Right ventricle myocardium superior (tissue), 1 donor: ENCODE results near the gene ZNF136. TPM values are rescaled to one million over a fixed set of nuclear protein-coding genes. Genes with fewer than 3 reads are reported as not detected.

ENCODE experiments used
- total RNA-seq: library from RNA; stranded (reverse); fragmentation: NEBNext Ultra II Directional; extraction: Animal tissue kit (Norgen Biotek cat#: 25700); gene quantifications from one replicate; pipeline ENCODE4 v1.2.1, GENCODE V29; 2021
- donor health status: DM: no; HTN: yes; CAD: no; lungs with severe emphysema.

The ZNF136 gene
- total RNA-seq, 1 donor from 2014 or later: 4.2 TPM

Other genes starting within 250 kb of the ZNF136 start
- gene ZNF700, start 238.0 kb upstream of the ZNF136 start, total RNA-seq: 4.2 TPM
- gene ZNF763, start 198.1 kb upstream of the ZNF136 start, total RNA-seq: 3.7 TPM
- gene ZNF433, start 127.4 kb upstream of the ZNF136 start, total RNA-seq: 3.8 TPM
- gene ZNF878, start 110.1 kb upstream of the ZNF136 start, total RNA-seq: 0.22 TPM
- 12.4 TPM for gene ZNF844, start 98.4 kb upstream of the ZNF136 start, total RNA-seq
- 0.97 TPM for gene ZNF20, start 22.7 kb upstream of the ZNF136 start, total RNA-seq
- 3.2 TPM for gene ZNF625, start 6.4 kb upstream of the ZNF136 start, total RNA-seq
- gene ZNF44, start 131.8 kb downstream of the ZNF136 start, total RNA-seq: 8.6 TPM
- 4.2 TPM for gene ZNF563, start 170.5 kb downstream of the ZNF136 start, total RNA-seq
- gene ZNF442, start 202.6 kb downstream of the ZNF136 start, total RNA-seq: 2.3 TPM
- gene ZNF799, start 238.2 kb downstream of the ZNF136 start, total RNA-seq: 2.3 TPM